ENCODE results near the gene PPP1R1B. TPM values are rescaled to one million over a fixed set of nuclear protein-coding genes. Genes with fewer than 3 reads are reported as not detected.
A peak's percentile ranks its signal among the peaks of the same experiment; 100 is the strongest.

Gene PPP1R1B
- polyA plus RNA-seq, 1 donor: 20.4 TPM

GRCh38 chr17:39591958-39592954 is 34.5 kb upstream of the PPP1R1B start:
- DNase-seq: peak; percentile 51 to 68
- H3K36me3 ChIP-seq (ENCODE audit: control insufficient read depth, insufficient read depth, low read length): no peaks in the 10 kb centered on the region
- H3K4me3 ChIP-seq (ENCODE audit: low read length): no peak overlapping the region
- 0% methylated on average over 2 of the region's 22 CpGs for whole genome bisulfite sequencing (ENCODE audit: insufficient coverage, low lambda C conversion rate)
- peaks cover 10% of the 10 kb centered on the region for H3K9me3 ChIP-seq (ENCODE audit: control insufficient read depth, low read depth, low read length)
- no peaks in the 10 kb centered on the region for H3K4me1 ChIP-seq (ENCODE audit: control insufficient read depth, insufficient read depth, low read length)
- H3K27me3 ChIP-seq (ENCODE audit: control insufficient read depth, insufficient read depth, low read length): peaks cover 42% of the 10 kb centered on the region
- no peak overlapping the region for H3K27ac ChIP-seq (ENCODE audit: low read length)

- Histone ChIP-seq H3K4me3 (ENCODE audit: low read length) (no peak overlapping the region), H3K36me3 (ENCODE audit: control insufficient read depth, insufficient read depth, low read length) (no peaks in the 10 kb centered on the region), H3K27me3 (ENCODE audit: control insufficient read depth, insufficient read depth, low read length) (peaks cover 54% of the 10 kb centered on the region), H3K9me3 (ENCODE audit: control insufficient read depth, low read depth, low read length) (peaks cover 10% of the 10 kb centered on the region), H3K4me1 (ENCODE audit: control insufficient read depth, insufficient read depth, low read length) (no peaks in the 10 kb centered on the region), H3K27ac (ENCODE audit: low read length) (no peak overlapping the region)
- DNase-seq: no peak
- no CpG with 5 or more reads among the region's 2 CpGs for WGBS (ENCODE audit: insufficient coverage, low lambda C conversion rate)
Observed at GRCh38 chr17:39593371-39593770, 33.4 kb upstream of the PPP1R1B start.

- Histone ChIP-seq H3K9me3 (ENCODE audit: control insufficient read depth, low read depth, low read length) (peaks cover 15% of the 10 kb centered on the region), H3K27ac (ENCODE audit: low read length) (no peak overlapping the region), H3K4me1 (ENCODE audit: control insufficient read depth, insufficient read depth, low read length) (peaks cover 2% of the 10 kb centered on the region), H3K36me3 (ENCODE audit: control insufficient read depth, insufficient read depth, low read length) (no peaks in the 10 kb centered on the region), H3K27me3 (ENCODE audit: control insufficient read depth, insufficient read depth, low read length) (peaks cover 73% of the 10 kb centered on the region), H3K4me3 (ENCODE audit: low read length) (no peak overlapping the region)
- DNase-seq: no peak
- WGBS (ENCODE audit: insufficient coverage, low lambda C conversion rate): no CpG with 5 or more reads among the region's 4 CpGs
Observed at GRCh38 chr17:39595294-39595693, 31.5 kb upstream of the PPP1R1B start.

DNA sequence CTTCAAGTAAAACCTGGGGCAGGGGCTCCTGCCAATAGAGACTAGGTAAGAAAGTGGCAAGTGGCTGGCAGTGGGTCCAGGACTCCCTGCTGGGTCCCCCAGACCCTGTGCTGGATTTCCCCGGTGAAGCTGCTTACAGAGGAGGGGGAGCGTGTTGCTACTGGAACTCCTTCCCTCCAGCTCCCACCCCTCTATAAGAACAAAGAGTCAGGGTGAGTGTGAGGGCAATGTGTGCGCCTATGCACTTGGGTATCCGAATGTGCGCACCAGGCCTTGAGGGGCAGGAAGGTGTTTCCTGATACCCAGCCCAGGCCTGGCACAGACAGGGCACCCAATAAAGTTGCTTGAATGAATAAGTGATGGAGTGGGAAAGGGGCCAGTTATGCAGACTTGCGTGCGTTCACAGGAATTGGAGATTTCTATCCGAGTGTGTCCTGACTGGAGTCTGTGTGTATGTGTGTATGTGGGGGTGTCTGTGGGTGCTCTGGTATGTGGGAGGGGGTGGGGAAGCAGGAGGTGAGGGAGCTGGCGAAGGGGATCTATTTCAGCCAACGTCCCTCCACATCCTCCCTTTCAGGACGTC is 30.7 kb upstream of the PPP1R1B start:
- no peaks in the 10 kb centered on the region for H3K36me3 ChIP-seq (ENCODE audit: control insufficient read depth, insufficient read depth, low read length)
- DNase-seq: no peak
- peaks cover 80% of the 10 kb centered on the region for H3K27me3 ChIP-seq (ENCODE audit: control insufficient read depth, insufficient read depth, low read length)
- no peak overlapping the region for H3K4me3 ChIP-seq (ENCODE audit: low read length)
- peaks cover 2% of the 10 kb centered on the region for H3K4me1 ChIP-seq (ENCODE audit: control insufficient read depth, insufficient read depth, low read length)
- WGBS (ENCODE audit: insufficient coverage, low lambda C conversion rate): no CpG with 5 or more reads among the region's 11 CpGs
- H3K9me3 ChIP-seq (ENCODE audit: control insufficient read depth, low read depth, low read length): peaks cover 15% of the 10 kb centered on the region
- no peak overlapping the region for H3K27ac ChIP-seq (ENCODE audit: low read length)

DNA sequence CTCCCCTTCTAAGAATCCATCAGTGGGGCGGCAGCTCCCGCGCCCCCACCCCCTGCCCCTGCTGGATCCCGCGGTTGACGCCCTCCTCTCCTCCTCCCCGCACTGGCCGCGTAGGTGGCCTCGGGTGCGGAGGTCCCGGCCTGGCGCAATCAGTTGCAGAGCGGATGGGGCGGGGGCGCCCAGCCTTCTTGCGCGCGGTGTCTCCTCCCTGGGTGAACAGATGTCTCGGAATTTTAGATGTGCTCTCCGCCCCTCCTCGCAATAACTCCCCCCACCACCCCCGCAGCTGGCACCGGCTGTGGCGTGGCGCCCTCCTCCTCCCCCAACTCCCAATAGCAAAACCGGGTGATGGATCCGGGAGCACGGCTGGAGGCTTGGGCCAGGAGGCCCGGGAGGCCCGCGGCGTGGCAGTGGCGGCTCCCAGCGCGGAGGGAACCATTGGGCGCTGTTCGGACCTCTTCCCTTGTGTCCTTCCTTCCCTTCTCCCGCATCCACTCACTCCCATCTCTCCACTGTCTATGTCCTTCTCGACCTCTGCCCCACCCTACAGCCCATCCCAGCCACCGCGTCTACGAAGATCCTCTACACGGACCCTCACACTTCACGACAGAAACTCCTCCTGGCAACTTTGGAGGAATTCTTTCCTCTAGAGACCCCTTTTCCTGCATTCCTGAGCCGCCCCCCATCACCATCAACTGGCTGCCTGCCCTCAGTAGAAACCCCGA is 30.0 kb upstream of the PPP1R1B start:
- Histone ChIP-seq H3K36me3 (ENCODE audit: control insufficient read depth, insufficient read depth, low read length) (no peaks in the 10 kb centered on the region), H3K27me3 (ENCODE audit: control insufficient read depth, insufficient read depth, low read length) (peaks cover 84% of the 10 kb centered on the region), H3K4me3 (ENCODE audit: low read length) (no peak overlapping the region), H3K9me3 (ENCODE audit: control insufficient read depth, low read depth, low read length) (peaks cover 15% of the 10 kb centered on the region), H3K4me1 (ENCODE audit: control insufficient read depth, insufficient read depth, low read length) (peaks cover 2% of the 10 kb centered on the region), H3K27ac (ENCODE audit: low read length) (no peak overlapping the region)
- 0% methylated on average over 2 of the region's 47 CpGs for WGBS (ENCODE audit: insufficient coverage, low lambda C conversion rate)
- DNase-seq: no peak

GRCh38 chr17:39597372-39598046 is 29.2 kb upstream of the PPP1R1B start:
- peaks cover 92% of the 10 kb centered on the region for H3K27me3 ChIP-seq (ENCODE audit: control insufficient read depth, insufficient read depth, low read length)
- peaks cover 15% of the 10 kb centered on the region for H3K9me3 ChIP-seq (ENCODE audit: control insufficient read depth, low read depth, low read length)

DNA sequence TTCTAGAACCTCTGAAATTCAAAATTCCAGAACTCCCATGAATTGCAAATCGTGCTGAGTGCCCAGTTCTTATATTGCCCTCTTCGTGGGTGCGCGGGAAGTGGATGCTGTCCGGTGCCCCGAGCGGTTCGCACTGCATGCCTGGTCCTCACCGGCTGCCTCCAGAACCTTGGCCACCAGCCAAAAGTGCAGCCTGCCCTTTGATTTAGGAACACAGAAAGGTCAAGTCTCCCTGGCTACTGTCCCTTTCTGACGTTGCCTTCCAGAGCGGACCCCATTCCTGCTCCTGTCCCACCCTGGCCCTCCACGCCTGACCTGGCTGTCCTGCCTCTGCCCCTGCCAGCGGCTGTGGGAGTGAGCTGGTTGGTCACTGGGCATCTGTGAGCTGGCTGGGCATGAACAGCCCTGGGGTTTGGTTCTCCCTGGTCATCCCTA is 28.7 kb upstream of the PPP1R1B start:
- H3K27ac ChIP-seq (ENCODE audit: low read length): no peak overlapping the region
- peaks cover 95% of the 10 kb centered on the region for H3K27me3 ChIP-seq (ENCODE audit: control insufficient read depth, insufficient read depth, low read length)
- H3K4me3 ChIP-seq (ENCODE audit: low read length): no peak overlapping the region
- H3K36me3 ChIP-seq (ENCODE audit: control insufficient read depth, insufficient read depth, low read length): no peaks in the 10 kb centered on the region
- WGBS (ENCODE audit: insufficient coverage, low lambda C conversion rate): no CpG with 5 or more reads among the region's 13 CpGs
- peaks cover 15% of the 10 kb centered on the region for H3K9me3 ChIP-seq (ENCODE audit: control insufficient read depth, low read depth, low read length)
- no peak for DNase-seq
- H3K4me1 ChIP-seq (ENCODE audit: control insufficient read depth, insufficient read depth, low read length): peaks cover 2% of the 10 kb centered on the region

More at GRCh38 chr17:39597372-39598046, 29.2 kb upstream of the PPP1R1B start:
- Histone ChIP-seq H3K36me3 (ENCODE audit: control insufficient read depth, insufficient read depth, low read length) (no peaks in the 10 kb centered on the region), H3K4me1 (ENCODE audit: control insufficient read depth, insufficient read depth, low read length) (peaks cover 2% of the 10 kb centered on the region), H3K4me3 (ENCODE audit: low read length) (no peak overlapping the region), H3K27ac (ENCODE audit: low read length) (no peak overlapping the region)
- DNase-seq: no peak
- 20% methylated on average over 1 of the region's 22 CpGs for WGBS (ENCODE audit: insufficient coverage, low lambda C conversion rate)

DNA sequence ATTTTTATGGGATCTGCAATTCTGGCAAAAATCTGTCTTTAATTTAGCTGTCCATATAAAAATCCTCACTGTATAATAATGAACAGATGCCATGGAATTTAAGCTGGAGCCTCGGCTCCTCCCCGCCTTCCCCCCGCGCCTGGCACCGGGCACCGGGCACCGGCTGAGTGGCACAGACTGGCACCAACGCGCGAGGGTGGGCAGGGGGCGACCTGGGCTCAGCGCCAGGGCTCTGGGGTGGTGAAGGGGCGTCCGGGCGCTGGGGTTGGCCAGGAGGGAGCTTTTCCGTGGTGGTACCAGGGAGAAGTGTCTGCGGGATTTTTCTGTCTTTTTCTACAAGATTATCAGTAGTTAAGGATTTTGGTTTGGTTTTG is 28.1 kb upstream of the PPP1R1B start:
- no CpG with 5 or more reads among the region's 17 CpGs for WGBS (ENCODE audit: insufficient coverage, low lambda C conversion rate)
- peaks cover 15% of the 10 kb centered on the region for H3K9me3 ChIP-seq (ENCODE audit: control insufficient read depth, low read depth, low read length)
- peaks cover 2% of the 10 kb centered on the region for H3K4me1 ChIP-seq (ENCODE audit: control insufficient read depth, insufficient read depth, low read length)
- H3K27me3 ChIP-seq (ENCODE audit: control insufficient read depth, insufficient read depth, low read length): peaks cover 96% of the 10 kb centered on the region
- H3K27ac ChIP-seq (ENCODE audit: low read length): no peak overlapping the region
- DNase-seq: no peak
- H3K4me3 ChIP-seq (ENCODE audit: low read length): no peak overlapping the region
- H3K36me3 ChIP-seq (ENCODE audit: control insufficient read depth, insufficient read depth, low read length): no peaks in the 10 kb centered on the region

DNA sequence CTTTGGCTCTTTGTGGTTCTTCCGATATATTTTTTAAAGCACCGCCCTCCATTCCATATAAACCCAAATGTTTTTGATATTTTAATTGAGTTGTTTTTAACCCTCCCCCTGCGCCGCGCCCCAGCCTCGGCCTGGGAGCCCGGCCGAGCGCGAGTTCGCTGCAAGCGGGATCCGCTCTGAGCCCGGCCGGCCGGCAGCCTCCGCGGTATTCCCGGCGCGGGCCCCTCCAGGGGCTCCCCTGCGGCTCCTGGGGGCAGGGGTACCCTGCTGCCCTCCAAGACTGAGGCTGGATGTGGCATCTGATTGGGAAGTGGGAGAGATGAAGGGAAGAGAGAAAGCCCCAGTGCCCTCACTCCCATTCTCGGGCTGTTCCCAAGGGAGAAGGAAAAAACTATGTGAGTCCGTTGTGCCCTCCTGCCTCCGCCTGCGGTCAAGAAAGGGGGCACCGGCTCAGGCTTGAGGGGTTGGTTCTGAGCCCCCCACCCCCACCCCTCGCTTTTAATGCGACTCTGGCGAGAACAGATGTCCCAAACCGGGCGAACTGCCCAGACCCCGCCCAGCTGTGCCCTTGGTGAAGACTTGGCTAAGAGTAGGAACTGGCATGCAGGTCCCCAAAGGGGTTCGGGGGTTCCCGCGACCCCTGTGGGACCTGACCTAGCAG is 27.6 kb upstream of the PPP1R1B start:
- Histone ChIP-seq H3K9me3 (ENCODE audit: control insufficient read depth, low read depth, low read length) (peaks cover 17% of the 10 kb centered on the region), H3K36me3 (ENCODE audit: control insufficient read depth, insufficient read depth, low read length) (no peaks in the 10 kb centered on the region), H3K4me3 (ENCODE audit: low read length) (no peak overlapping the region), H3K27me3 (ENCODE audit: control insufficient read depth, insufficient read depth, low read length) (peaks cover 98% of the 10 kb centered on the region), H3K27ac (ENCODE audit: low read length) (no peak overlapping the region), H3K4me1 (ENCODE audit: control insufficient read depth, insufficient read depth, low read length) (peaks cover 2% of the 10 kb centered on the region)
- WGBS (ENCODE audit: insufficient coverage, low lambda C conversion rate): no CpG with 5 or more reads among the region's 36 CpGs
- DNase-seq: no peak
